Measurements from ENCODE around the gene C9orf72. TPM values are rescaled to one million over a fixed set of nuclear protein-coding genes. Genes with fewer than 3 reads are reported as not detected.
A peak's percentile ranks its signal among the peaks of the same experiment; 100 is the strongest.

C9orf72 gene
- total and polyA plus RNA-seq, 7 donors, result 6.4 to 28.0 (median 21.0) TPM

- H3K9me3 ChIP-seq, result no peaks in the 10 kb centered on the region
- H3K27ac ChIP-seq, result peak overlapping the region; percentile 96 to 100 (median 98)
- no peaks in the 10 kb centered on the region for H3K27me3 ChIP-seq
- H3K4me3 ChIP-seq, result peak overlapping the region; percentile 75 to 93 (median 80)
- WGBS, 2 donors, result 2% methylated on average over 6 of the region's 6 CpGs
- DNase-seq, result peak; percentile 81
- H3K4me1 ChIP-seq, result peaks cover 3 to 32% (median 18%) of the 10 kb centered on the region in 4 donors
- TF ChIP-seq CTCF (IDR thresholded peaks at IDR 0.05) (no peak), POLR2AphosphoS5 (IDR thresholded peaks at IDR 0.05) (peak; percentile 37 to 80 (median 54)), POLR2A (IDR thresholded peaks at IDR 0.05) (peak in 1 of 2 donors; percentile 38), EP300 (IDR thresholded peaks at IDR 0.05) (no peak)
- no peaks in the 10 kb centered on the region for H3K36me3 ChIP-seq
- intact Hi-C loops (cut with DNase I), result loop anchor here (1.0 to 10.0 kb wide), 6 partner anchors 30 to 1898 kb away; partner anchors contain the start of genes CAAP1, IFT74, MOB3B and TUSC1
Measured at GRCh38 chr9:27572566-27572917, 739 bp downstream of the C9orf72 start.

- H3K9me3 ChIP-seq, result no peaks in the 10 kb centered on the region
- peak overlapping the region; percentile 96 to 100 (median 98) for H3K27ac ChIP-seq
- H3K4me3 ChIP-seq, result peak overlapping the region in 3 of 4 donors; percentile 75 to 93 (median 81)
- DNase-seq, result no peak
- no peaks in the 10 kb centered on the region for H3K36me3 ChIP-seq
- intact Hi-C loops (cut with DNase I), result loop anchor here (1.0 to 10.0 kb wide), 6 partner anchors 30 to 1897 kb away; partner anchors contain the start of genes CAAP1, IFT74, MOB3B and TUSC1
- H3K27me3 ChIP-seq, result no peaks in the 10 kb centered on the region
- H3K4me1 ChIP-seq, result peaks cover 3 to 32% (median 19%) of the 10 kb centered on the region in 4 donors
- no peak for TF ChIP-seq POLR2A (IDR thresholded peaks at IDR 0.05)
- WGBS, 2 donors, result 37 to 67% methylated on average over 3 of the region's 3 CpGs
Measured at GRCh38 chr9:27572061-27572460, 1.2 kb downstream of the C9orf72 start.

- no peaks in the 10 kb centered on the region for H3K27me3 ChIP-seq
- peaks cover 3 to 32% (median 19%) of the 10 kb centered on the region in 4 donors for H3K4me1 ChIP-seq
- H3K36me3 ChIP-seq, result peaks cover 0 to 8% (median 0%) of the 10 kb centered on the region in 4 donors
- no peaks in the 10 kb centered on the region for H3K9me3 ChIP-seq
- TF ChIP-seq CTCF (IDR thresholded peaks at IDR 0.05) (no peak), POLR2AphosphoS5 (IDR thresholded peaks at IDR 0.05) (no peak), POLR2A (IDR thresholded peaks at IDR 0.05) (no peak), EP300 (IDR thresholded peaks at IDR 0.05) (no peak)
- WGBS, 2 donors, result 89 to 93% methylated on average over 4 of the region's 4 CpGs
- intact Hi-C loops (cut with DNase I), result loop anchor here (5.0 to 10.0 kb wide), 3 partner anchors 616 to 1896 kb away; partner anchors contain the start of genes CAAP1, IFT74 and TUSC1
- H3K4me3 ChIP-seq, result no peak overlapping the region
- H3K27ac ChIP-seq, result peak overlapping the region; percentile 96 to 100 (median 98)
- no peak for DNase-seq
Measured at GRCh38 chr9:27571011-27571410, 2.3 kb downstream of the C9orf72 start.

- intact Hi-C loops (cut with DNase I), result no loop called here
- H3K9me3 ChIP-seq, result no peaks in the 10 kb centered on the region
- peaks cover 0 to 21% (median 0%) of the 10 kb centered on the region in 4 donors for H3K36me3 ChIP-seq
- peak overlapping the region in 1 of 4 donors; percentile 16 for H3K27ac ChIP-seq
- WGBS, 2 donors, result 19 to 54% methylated on average over 2 of the region's 2 CpGs
- no peak for DNase-seq
- no peaks in the 10 kb centered on the region for H3K27me3 ChIP-seq
- H3K4me3 ChIP-seq, result no peak overlapping the region
- H3K4me1 ChIP-seq, result peaks cover 3 to 31% (median 20%) of the 10 kb centered on the region in 4 donors
- no peak for TF ChIP-seq CTCF (IDR thresholded peaks at IDR 0.05)
- no peak for TF ChIP-seq POLR2AphosphoS5 (IDR thresholded peaks at IDR 0.05)
- TF ChIP-seq POLR2A (IDR thresholded peaks at IDR 0.05), result no peak
- no peak for TF ChIP-seq EP300 (IDR thresholded peaks at IDR 0.05)
Measured at GRCh38 chr9:27569406-27569805, 3.9 kb downstream of the C9orf72 start.

GRCh38 chr9:27566118-27566517 is 7.2 kb downstream of the C9orf72 start:
- Histone ChIP-seq H3K4me1 (peaks cover 0 to 12% (median 5%) of the 10 kb centered on the region in 4 donors), H3K4me3 (no peak overlapping the region), H3K36me3 (peaks cover 0 to 48% (median 4%) of the 10 kb centered on the region in 4 donors), H3K9me3 (no peaks in the 10 kb centered on the region), H3K27ac (peak overlapping the region in 1 of 4 donors; percentile 53), H3K27me3 (no peaks in the 10 kb centered on the region)
- intact Hi-C loops (cut with DNase I), result no loop called here
- TF ChIP-seq CTCF (IDR thresholded peaks at IDR 0.05) (no peak), POLR2AphosphoS5 (IDR thresholded peaks at IDR 0.05) (no peak), POLR2A (IDR thresholded peaks at IDR 0.05) (no peak)
- 95 to 100% methylated on average over 1 of the region's 1 CpG for WGBS, 2 donors
- no peak for DNase-seq
